Adrenal gland (tissue), 12 donors: ENCODE data around the gene BACE2. TPM values are rescaled to one million over a fixed set of nuclear protein-coding genes. Genes with fewer than 3 reads are reported as not detected.

Source experiments
- DNase-seq, 7 donors: peaks; one replicate each; pipeline ENCODE4 v3.0.0-alpha.2; 2019 to 2020
- H3K27ac ChIP-seq, 5 donors: fragments of 200-600 bp; sonication (generic) in 4 of 5; 1 replicate in 3 of 5; 2 replicates in 2 of 5; pipeline versions ENCODE4 v1.5.1 to v1.8.0; 2016 to 2020; ENCODE audit warnings: mild to moderate bottlenecking in 1 of 5
- H3K27me3 ChIP-seq: fragments of 200-600 bp; 2 replicates; pipeline ENCODE4 v1.8.0; 2021
- H3K36me3 ChIP-seq, 2 donors: fragments of 200-600 bp; replicated peaks in 1 of 2; 1 replicate in 1 of 2; 2 replicates in 1 of 2; pipeline versions ENCODE4 v1.5.1 to v1.8.0; 2018 to 2022
- H3K4me1 ChIP-seq, 2 donors: fragments of 200-600 bp; replicated peaks in 1 of 2; 1 replicate in 1 of 2; 2 replicates in 1 of 2; pipeline versions ENCODE4 v1.5.1 to v1.8.0; 2018 to 2021
- H3K4me3 ChIP-seq, 4 donors: fragments of 200-600 bp; sonication (generic) in 3 of 4; one replicate each; pipeline ENCODE4 v1.5.1; 2016 to 2018
- H3K9me3 ChIP-seq, 3 donors: fragments of 200-600 bp; sonication (generic) in 1 of 3; replicated peaks in 1 of 3; 1 replicate in 2 of 3; 2 replicates in 1 of 3; pipeline versions ENCODE4 v1.5.1 to v1.8.0; 2016 to 2021
- CTCF ChIP-seq, 6 experiments: fragments of 450-650 bp in 4 of 6; fragments of 200-600 bp in 2 of 6; sonication (generic) in 1 of 6; IDR thresholded peaks; 1 replicate in 5 of 6; 2 replicates in 1 of 6; pipeline versions ENCODE4 v1.5.1 to v1.8.0; 2016 to 2021; ENCODE audit warnings: antibody characterized with exemption in 6 of 6, mild to moderate bottlenecking in 2 of 6, moderate library complexity in 1 of 6
- POLR2A ChIP-seq, 2 donors: fragments of 450-650 bp; IDR thresholded peaks; one replicate each; pipeline ENCODE4 v1.6.1; 2017; ENCODE audit warnings: antibody characterized with exemption in 2 of 2, mild to moderate bottlenecking in 2 of 2, moderate library complexity in 1 of 2
- WGBS, 4 donors: extraction: QIAGEN DNeasy Blood & Tissue Kit in 2 of 4; methylation state at CpG; one replicate each; pipeline versions ENCODE4 v1.1.5 to v1.1.7; 2013 to 2017; 5-methylcytosine and 5-hydroxymethylcytosine counted together
- intact Hi-C, 2 donors: fragments of 100-400 bp; cut with DNase I; formaldehyde crosslinking; loops; one replicate each; pipeline versions ENCODE4 v1.14.1 to v1.15.0; 2022 to 2023
- polyA plus RNA-seq, 3 donors: library from polyadenylated mRNA; stranded (reverse); fragments of 200-250 nt in 2 of 3; fragments of 350-450 nt in 1 of 3; fragmentation: Illumina TruSeq in 1 of 3; extraction: RNeasy Lipid Tissue Mini Kit (QIAGEN cat#74804) in 1 of 3; gene quantifications; one replicate each; pipeline ENCODE4 v1.2.3, GENCODE V29; 2013 to 2014
- total RNA-seq, 9 donors: library from RNA; depleted of rRNA in 4 of 9; stranded (reverse); fragments of >200 nt in 4 of 9; fragments of 120-200 nt in 1 of 9; fragmentation: NEBNext Ultra II Directional in 1 of 9; extraction: Animal tissue kit (Norgen Biotek cat#: 25700) in 1 of 9; gene quantifications; one replicate each; pipeline versions ENCODE4 v1.1.0 to v1.2.4, GENCODE V29; 2013 to 2023
- donor health status: healthy with polysubstance abuse.
- donor health status: Bipolar disorder and iron deficiency.
- donor health status: DM: yes; HTN: yes; CAD: no.
- donor health status: DM: no; HTN: no; CAD: no.
- donor health status: DM: no; HTN: no; CAD: no.
- donor health status: DM: yes; HTN: yes; CAD: no.

Gene BACE2
- total and polyA plus RNA-seq, 12 donors, result 3.9 to 24.4 (median 13.8) TPM

- WGBS, 4 donors, result 50 to 56% (median 51%) methylated on average over 5 of the region's 5 CpGs
- Histone ChIP-seq H3K36me3 (no peaks in the 10 kb centered on the region), H3K27ac (no peak overlapping the region), H3K4me3 (no peak overlapping the region), H3K4me1 (no peaks in the 10 kb centered on the region), H3K9me3 (no peaks in the 10 kb centered on the region), H3K27me3 (no peaks in the 10 kb centered on the region)
- peak in 1 of 7 donors; percentile 9 for DNase-seq
- intact Hi-C loops, result no loop called here
- peak in 5 of 6 experiments; percentile 26 to 52 (median 36) for TF ChIP-seq CTCF (IDR thresholded peaks at IDR 0.05)
- TF ChIP-seq POLR2A (IDR thresholded peaks at IDR 0.05), result no peak
Measured at GRCh38 chr21:41133874-41134522, 34.0 kb upstream of the BACE2 start.

GRCh38 chr21:41135746-41136145 lies 32.2 kb upstream of the BACE2 start:
- H3K27me3 ChIP-seq, result no peaks in the 10 kb centered on the region
- H3K36me3 ChIP-seq, result no peaks in the 10 kb centered on the region
- intact Hi-C loops, result no loop called here
- whole genome bisulfite sequencing, 4 donors, result 66 to 85% (median 74%) methylated on average over 5 to 7 of the region's 7 CpGs
- H3K4me3 ChIP-seq, result no peak overlapping the region
- H3K4me1 ChIP-seq, result no peaks in the 10 kb centered on the region
- no peak for DNase-seq
- no peak overlapping the region for H3K27ac ChIP-seq
- TF ChIP-seq POLR2A (IDR thresholded peaks at IDR 0.05) (no peak), CTCF (IDR thresholded peaks at IDR 0.05) (no peak)
- H3K9me3 ChIP-seq, result no peaks in the 10 kb centered on the region

- Histone ChIP-seq H3K27ac (no peak overlapping the region), H3K27me3 (no peaks in the 10 kb centered on the region), H3K36me3 (no peaks in the 10 kb centered on the region), H3K4me3 (no peak overlapping the region), H3K9me3 (no peaks in the 10 kb centered on the region), H3K4me1 (no peaks in the 10 kb centered on the region)
- intact Hi-C loops, result no loop called here
- TF ChIP-seq CTCF (IDR thresholded peaks at IDR 0.05) (no peak), POLR2A (IDR thresholded peaks at IDR 0.05) (no peak)
- DNase-seq, result no peak
- WGBS, 4 donors, result 70 to 82% (median 81%) methylated on average over 4 to 6 of the region's 6 CpGs; no CpG with 5 or more reads in 1 of the 4 donors
Measured at GRCh38 chr21:41136286-41136685, 31.7 kb upstream of the BACE2 start.

GRCh38 chr21:41137401-41137800 lies 30.6 kb upstream of the BACE2 start:
- Histone ChIP-seq H3K9me3 (no peaks in the 10 kb centered on the region), H3K4me1 (no peaks in the 10 kb centered on the region), H3K27ac (no peak overlapping the region), H3K36me3 (no peaks in the 10 kb centered on the region), H3K4me3 (no peak overlapping the region), H3K27me3 (no peaks in the 10 kb centered on the region)
- 69 to 97% (median 82%) methylated on average over 3 to 8 of the region's 8 CpGs for WGBS, 4 donors
- TF ChIP-seq POLR2A (IDR thresholded peaks at IDR 0.05) (no peak), CTCF (IDR thresholded peaks at IDR 0.05) (no peak)
- intact Hi-C loops, result no loop called here
- no peak for DNase-seq
